PFSK-1 (cell line): Measurements from ENCODE around the gene ASIC1.
A peak's percentile ranks its signal among the peaks of the same experiment; 100 is the strongest.

ENCODE experiments used
- FOXP2 ChIP-seq: optimal IDR thresholded peaks from 2 replicates; pipeline ENCODE3; 2011; ENCODE audit warnings: borderline replicate concordance, control low read depth, inconsistent platforms; ENCODE audit not compliant: insufficient read depth; ENCODE audit errors: extremely low read length, extremely low read depth
- POLR2AphosphoS5 ChIP-seq: IDR thresholded peaks from 2 replicates; pipeline ENCODE4 v1.6.1; 2012; ENCODE audit warnings: low read depth, mild to moderate bottlenecking, control low read depth, low read length, moderate library complexity
- SIN3A ChIP-seq: IDR thresholded peaks from 2 replicates; pipeline ENCODE4 v1.6.1; 2012; ENCODE audit warnings: mild to moderate bottlenecking, low read length, moderate library complexity, borderline replicate concordance; ENCODE audit not compliant: insufficient read depth
- TAF1 ChIP-seq: IDR thresholded peaks from 2 replicates; pipeline ENCODE4 v1.6.1; 2012; ENCODE audit warnings: low read length, control low read depth, borderline replicate concordance; ENCODE audit not compliant: insufficient read depth
- TF ChIP-seq, protein P1 (sequence below), 2 experiments: IDR thresholded peaks; 2 replicates each; pipeline versions ENCODE4 v1.6.1 to v1.8.0; 2011 to 2012; ENCODE audit warnings: low read depth in 2 of 2, low read length in 2 of 2, control low read depth in 1 of 2, inconsistent platforms in 1 of 2, mild to moderate bottlenecking in 1 of 2, moderate library complexity in 1 of 2; ENCODE audit not compliant: insufficient read depth in 1 of 2

The ASIC1 gene

DNA sequence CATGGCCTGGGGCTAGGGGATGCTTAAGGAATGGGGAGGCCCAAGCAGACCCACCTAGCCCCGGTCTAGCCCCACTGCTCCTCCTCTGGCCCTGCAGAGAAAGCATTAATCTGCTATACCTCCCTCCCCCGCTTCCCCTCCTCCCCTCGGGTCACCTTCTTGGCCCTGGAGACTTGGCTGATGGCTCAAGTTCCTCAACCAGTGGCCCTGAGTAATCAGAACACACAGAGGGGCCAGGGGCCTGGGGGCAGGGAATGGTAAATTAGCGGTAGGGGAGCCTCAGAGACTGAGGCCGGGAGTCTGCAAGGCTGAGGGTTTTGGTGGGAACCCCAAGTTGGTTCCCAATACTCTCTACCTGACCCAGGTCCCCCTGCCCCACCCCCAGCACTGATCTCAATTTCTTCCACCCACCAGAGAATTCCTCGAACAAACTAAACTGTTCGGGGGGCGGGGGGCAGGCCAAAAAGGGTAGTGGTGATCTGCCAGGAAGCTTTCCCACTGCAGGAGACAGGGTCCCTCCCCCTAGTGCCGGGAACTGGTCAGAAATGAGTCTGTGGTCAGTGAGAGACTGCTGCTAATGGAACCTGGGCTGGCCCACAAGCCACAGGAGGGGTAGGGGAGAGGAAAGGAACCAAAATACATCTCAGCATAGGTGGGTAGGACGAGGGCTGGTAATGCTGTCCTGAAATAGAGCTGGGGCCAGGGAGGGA is 15.0 kb downstream of the ASIC1 start:
- TF ChIP-seq, protein P1, sequence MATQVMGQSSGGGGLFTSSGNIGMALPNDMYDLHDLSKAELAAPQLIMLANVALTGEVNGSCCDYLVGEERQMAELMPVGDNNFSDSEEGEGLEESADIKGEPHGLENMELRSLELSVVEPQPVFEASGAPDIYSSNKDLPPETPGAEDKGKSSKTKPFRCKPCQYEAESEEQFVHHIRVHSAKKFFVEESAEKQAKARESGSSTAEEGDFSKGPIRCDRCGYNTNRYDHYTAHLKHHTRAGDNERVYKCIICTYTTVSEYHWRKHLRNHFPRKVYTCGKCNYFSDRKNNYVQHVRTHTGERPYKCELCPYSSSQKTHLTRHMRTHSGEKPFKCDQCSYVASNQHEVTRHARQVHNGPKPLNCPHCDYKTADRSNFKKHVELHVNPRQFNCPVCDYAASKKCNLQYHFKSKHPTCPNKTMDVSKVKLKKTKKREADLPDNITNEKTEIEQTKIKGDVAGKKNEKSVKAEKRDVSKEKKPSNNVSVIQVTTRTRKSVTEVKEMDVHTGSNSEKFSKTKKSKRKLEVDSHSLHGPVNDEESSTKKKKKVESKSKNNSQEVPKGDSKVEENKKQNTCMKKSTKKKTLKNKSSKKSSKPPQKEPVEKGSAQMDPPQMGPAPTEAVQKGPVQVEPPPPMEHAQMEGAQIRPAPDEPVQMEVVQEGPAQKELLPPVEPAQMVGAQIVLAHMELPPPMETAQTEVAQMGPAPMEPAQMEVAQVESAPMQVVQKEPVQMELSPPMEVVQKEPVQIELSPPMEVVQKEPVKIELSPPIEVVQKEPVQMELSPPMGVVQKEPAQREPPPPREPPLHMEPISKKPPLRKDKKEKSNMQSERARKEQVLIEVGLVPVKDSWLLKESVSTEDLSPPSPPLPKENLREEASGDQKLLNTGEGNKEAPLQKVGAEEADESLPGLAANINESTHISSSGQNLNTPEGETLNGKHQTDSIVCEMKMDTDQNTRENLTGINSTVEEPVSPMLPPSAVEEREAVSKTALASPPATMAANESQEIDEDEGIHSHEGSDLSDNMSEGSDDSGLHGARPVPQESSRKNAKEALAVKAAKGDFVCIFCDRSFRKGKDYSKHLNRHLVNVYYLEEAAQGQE (IDR thresholded peaks at IDR 0.05; ENCODE audit: insufficient read depth in 1 of 2, low read depth in 2 of 2, low read length in 2 of 2), result no peak
- TF ChIP-seq TAF1, result no peak
- TF ChIP-seq POLR2AphosphoS5, result no peak
- TF ChIP-seq SIN3A, result no peak
- no peak for TF ChIP-seq FOXP2

DNA sequence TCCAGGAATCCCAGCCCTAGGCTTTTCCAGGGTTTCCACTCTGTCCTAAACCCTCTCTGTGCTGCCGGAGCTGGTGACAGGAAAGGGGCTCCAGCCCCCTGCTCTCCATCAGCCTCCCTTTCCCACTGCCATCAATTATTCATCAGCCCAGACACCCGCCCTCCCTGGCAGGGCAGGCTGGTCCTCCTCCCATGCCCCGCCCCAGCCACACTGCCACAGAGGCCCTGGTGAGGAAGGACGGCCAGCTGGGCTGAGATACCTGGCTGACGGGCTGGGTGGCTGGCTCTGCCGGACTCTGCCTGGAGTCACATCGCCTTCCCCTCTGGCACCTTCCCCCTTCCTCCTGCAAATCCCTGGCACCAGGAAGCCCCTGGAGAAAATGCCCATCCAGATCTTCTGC is 15.8 kb downstream of the ASIC1 start:
- TF ChIP-seq TAF1 (no peak), SIN3A (no peak), POLR2AphosphoS5 (no peak), FOXP2 (no peak)
- TF ChIP-seq, protein P1 (IDR thresholded peaks at IDR 0.05; ENCODE audit: insufficient read depth in 1 of 2, low read depth in 2 of 2, low read length in 2 of 2), result no peak

DNA sequence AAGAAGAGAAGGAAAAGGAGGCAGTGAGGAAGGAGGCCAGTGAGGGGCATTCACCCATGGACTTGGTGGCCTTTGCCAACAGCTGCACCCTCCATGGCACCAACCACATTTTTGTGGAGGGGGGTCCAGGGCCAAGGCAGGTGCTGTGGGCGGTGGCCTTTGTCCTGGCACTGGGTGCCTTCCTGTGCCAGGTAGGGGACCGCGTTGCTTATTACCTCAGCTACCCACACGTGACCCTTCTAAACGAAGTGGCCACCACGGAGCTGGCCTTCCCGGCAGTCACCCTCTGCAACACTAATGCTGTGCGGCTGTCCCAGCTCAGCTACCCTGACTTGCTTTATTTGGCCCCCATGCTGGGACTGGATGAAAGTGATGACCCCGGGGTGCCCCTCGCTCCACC is 16.3 kb downstream of the ASIC1 start:
- TF ChIP-seq SIN3A, result no peak

DNA sequence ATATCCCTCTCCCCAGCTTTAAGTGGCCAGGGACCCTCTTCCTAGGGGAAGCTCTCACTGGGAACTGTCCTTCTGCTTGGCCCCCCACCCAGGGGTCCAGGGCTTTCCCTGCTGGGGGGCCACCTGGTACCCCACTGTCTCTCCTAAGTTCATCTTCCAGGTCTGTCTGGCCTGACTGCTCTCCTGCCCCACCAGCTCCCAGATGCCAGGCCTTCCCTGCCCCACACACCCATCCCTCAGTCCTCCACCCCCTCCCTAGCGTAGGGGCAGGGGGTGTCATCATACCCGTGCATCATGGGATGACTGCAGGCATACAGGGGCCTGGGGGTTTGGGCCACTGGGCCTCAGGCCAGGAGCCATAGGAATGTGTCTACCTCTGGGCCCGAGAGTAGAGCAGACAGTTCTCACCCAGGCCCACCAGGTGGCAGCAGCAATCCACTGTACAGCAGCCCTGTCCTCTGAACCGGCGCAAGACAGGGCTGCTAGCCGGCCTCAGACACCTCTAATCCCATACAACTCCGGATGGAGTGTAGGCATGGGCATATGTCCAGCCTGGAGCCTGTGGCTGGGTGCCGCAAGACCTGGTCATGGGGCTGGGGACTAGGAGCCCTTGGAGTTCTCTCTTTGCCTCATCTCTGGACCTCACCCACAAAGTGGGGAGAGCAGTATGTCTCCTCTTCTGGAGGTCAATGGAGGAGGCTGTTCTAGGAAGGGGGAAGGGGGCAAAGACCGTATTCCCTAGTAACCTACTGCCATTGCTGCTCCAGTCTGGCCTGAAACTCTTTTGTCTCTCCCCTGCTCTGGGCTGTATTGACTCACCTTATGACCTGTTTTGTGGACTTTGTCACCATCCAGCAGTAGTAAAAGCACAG is 17.8 kb downstream of the ASIC1 start:
- TF ChIP-seq FOXP2 (peak; percentile 42), SIN3A (no peak)
- TF ChIP-seq, protein P1 (IDR thresholded peaks at IDR 0.05; ENCODE audit: insufficient read depth in 1 of 2, low read depth in 2 of 2, low read length in 2 of 2), result 0 out of 4 replicates have a peak, but pooled peaks of 1 of the 2 experiments have one; percentile 16

DNA sequence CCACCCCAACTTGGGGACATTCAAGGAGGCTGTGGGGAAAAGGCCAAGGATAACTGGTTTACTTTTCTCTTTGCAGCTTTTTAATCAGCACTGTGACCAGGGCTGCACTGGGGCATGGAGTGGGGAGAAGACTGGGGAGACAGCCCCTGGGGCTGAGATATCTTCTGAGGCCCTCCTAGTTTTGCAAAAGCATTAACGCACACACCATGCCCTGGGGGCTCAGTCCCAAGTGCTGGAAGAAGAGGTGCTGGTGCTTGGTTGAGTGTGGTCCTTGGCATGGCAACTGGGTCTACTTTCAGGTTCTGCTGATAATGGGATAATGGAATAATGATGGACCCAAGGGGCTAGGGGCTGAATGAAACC is 18.4 kb downstream of the ASIC1 start:
- TF ChIP-seq TAF1 (no peak), SIN3A (no peak), FOXP2 (no peak)

DNA sequence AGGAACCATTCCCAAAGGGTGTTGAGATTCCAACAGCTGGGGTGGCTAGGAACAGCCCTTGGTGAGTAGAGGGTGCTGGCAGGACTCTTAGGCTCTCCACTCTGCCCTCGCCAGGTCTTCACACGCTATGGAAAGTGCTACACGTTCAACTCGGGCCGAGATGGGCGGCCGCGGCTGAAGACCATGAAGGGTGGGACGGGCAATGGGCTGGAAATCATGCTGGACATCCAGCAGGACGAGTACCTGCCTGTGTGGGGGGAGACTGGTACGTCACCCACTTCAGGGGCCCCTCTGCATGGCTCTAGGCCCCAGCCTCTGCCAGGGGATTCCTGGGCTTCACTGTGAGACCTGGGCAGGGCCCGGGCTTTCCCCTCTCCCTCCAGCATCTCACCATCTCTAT is 19.7 kb downstream of the ASIC1 start:
- no peak for TF ChIP-seq POLR2AphosphoS5
- TF ChIP-seq TAF1, result no peak
- no peak for TF ChIP-seq FOXP2
- TF ChIP-seq, protein P1 (IDR thresholded peaks at IDR 0.05; ENCODE audit: insufficient read depth in 1 of 2, low read depth in 2 of 2, low read length in 2 of 2), result no peak
- TF ChIP-seq SIN3A, result no peak
